WTC11 (cell line): ENCODE data around the gene DUSP2. TPM values are rescaled to one million over a fixed set of nuclear protein-coding genes. Genes with fewer than 3 reads are reported as not detected.

ENCODE experiments used
- ATAC-seq: fragments of 200-7000 bp; cut with Tn5 transposase; 2 replicates; pipeline ENCODE4 v1.10.0; 2021; ENCODE audit warnings: mild to moderate bottlenecking, moderate library complexity
- CTCF ChIA-PET: fragments of 300-600 bp; sonication (Branson Sonifier 250); formaldehyde crosslinking; loops from one replicate; lab custom pipeline; 2021; ENCODE audit warnings: antibody characterized with exemption; lab: Charles Lee
- POLR2A ChIA-PET: fragments of 350-600 bp; sonication (Branson Sonifier 250); formaldehyde crosslinking; loops from one replicate; lab custom pipeline; 2021; ENCODE audit warnings: antibody characterized with exemption; lab: Charles Lee
- DNase-seq: peaks from one replicate; pipeline ENCODE4 v3.0.0; 2021; ENCODE audit warnings: low spot score
- H3K27ac Mint-ChIP-seq: 2 replicates; pipeline ENCODE4 v1.8.0; 2021; ENCODE audit warnings: mixed read lengths
- H3K27me3 Mint-ChIP-seq: 2 replicates; pipeline ENCODE4 v1.8.0; 2021; ENCODE audit warnings: low read depth, mild to moderate bottlenecking, moderate library complexity, mixed read lengths
- H3K36me3 Mint-ChIP-seq: 2 replicates; pipeline ENCODE4 v1.8.0; 2021; ENCODE audit warnings: mixed read lengths
- H3K4me1 Mint-ChIP-seq: 2 replicates; pipeline ENCODE4 v1.8.0; 2022; ENCODE audit warnings: mixed read lengths
- H3K4me3 Mint-ChIP-seq: 2 replicates; pipeline ENCODE4 v1.8.0; 2021; ENCODE audit warnings: mild to moderate bottlenecking, moderate library complexity, mixed read lengths
- H3K9me3 Mint-ChIP-seq: 2 replicates; pipeline ENCODE4 v1.8.0; 2021; ENCODE audit warnings: mixed read lengths
- ATF6 ChIP-seq: sonication (generic); formaldehyde crosslinking; IDR thresholded peaks from 2 replicates; pipeline ENCODE4 v1.8.1; 2023; ENCODE audit warnings: mild to moderate bottlenecking, missing genetic modification reagents
- CDX4 ChIP-seq: fragments of 250-450 bp; sonication (Bioruptor Pico); IDR thresholded peaks from 2 replicates; pipeline ENCODE4 v1.9.0; 2021; ENCODE audit warnings: moderate library complexity, mild to moderate bottlenecking, inconsistent platforms, borderline replicate concordance
- FOXP4 ChIP-seq: sonication (generic); formaldehyde crosslinking; IDR thresholded peaks from 2 replicates; pipeline ENCODE4 v1.8.0; 2022; ENCODE audit warnings: mild to moderate bottlenecking, missing genetic modification reagents
- GABPB1 ChIP-seq: sonication (generic); formaldehyde crosslinking; IDR thresholded peaks from 2 replicates; pipeline ENCODE4 v1.8.1; 2023; ENCODE audit warnings: mild to moderate bottlenecking, missing genetic modification reagents
- GRHL2 ChIP-seq: fragments of 250-450 bp; sonication (Bioruptor Pico); IDR thresholded peaks from 2 replicates; pipeline ENCODE4 v1.8.0; 2022; ENCODE audit warnings: mild to moderate bottlenecking, moderate library complexity; ENCODE audit not compliant: insufficient replicate concordance, severe bottlenecking
- NFE2L1 ChIP-seq: sonication (generic); formaldehyde crosslinking; IDR thresholded peaks from 2 replicates; pipeline ENCODE4 v1.8.1; 2023; ENCODE audit warnings: missing genetic modification reagents
- PRRX2 ChIP-seq: fragments of 250-450 bp; sonication (Bioruptor Pico); IDR thresholded peaks from 2 replicates; pipeline ENCODE4 v1.8.0; 2021; ENCODE audit warnings: mild to moderate bottlenecking
- SMAD3 ChIP-seq: sonication (generic); formaldehyde crosslinking; IDR thresholded peaks from 2 replicates; pipeline ENCODE4 v1.8.0; 2022; ENCODE audit warnings: missing genetic modification reagents, mild to moderate bottlenecking, borderline replicate concordance
- total RNA-seq: library from RNA; stranded (reverse); gene quantifications from 3 replicates; pipeline ENCODE4 v1.2.3, GENCODE V29; 2021
- TF ChIP-seq, protein P1 (sequence below): sonication (generic); formaldehyde crosslinking; IDR thresholded peaks from 2 replicates; pipeline ENCODE4 v1.8.0; 2023; ENCODE audit warnings: missing genetic modification reagents
- TF ChIP-seq, protein P2 (sequence below): sonication (generic); formaldehyde crosslinking; IDR thresholded peaks from 2 replicates; pipeline ENCODE4 v1.8.0; 2022; ENCODE audit warnings: missing genetic modification reagents

The DUSP2 gene
- total RNA-seq, 1 experiment from 2014 or later: 4.7 TPM

DNA sequence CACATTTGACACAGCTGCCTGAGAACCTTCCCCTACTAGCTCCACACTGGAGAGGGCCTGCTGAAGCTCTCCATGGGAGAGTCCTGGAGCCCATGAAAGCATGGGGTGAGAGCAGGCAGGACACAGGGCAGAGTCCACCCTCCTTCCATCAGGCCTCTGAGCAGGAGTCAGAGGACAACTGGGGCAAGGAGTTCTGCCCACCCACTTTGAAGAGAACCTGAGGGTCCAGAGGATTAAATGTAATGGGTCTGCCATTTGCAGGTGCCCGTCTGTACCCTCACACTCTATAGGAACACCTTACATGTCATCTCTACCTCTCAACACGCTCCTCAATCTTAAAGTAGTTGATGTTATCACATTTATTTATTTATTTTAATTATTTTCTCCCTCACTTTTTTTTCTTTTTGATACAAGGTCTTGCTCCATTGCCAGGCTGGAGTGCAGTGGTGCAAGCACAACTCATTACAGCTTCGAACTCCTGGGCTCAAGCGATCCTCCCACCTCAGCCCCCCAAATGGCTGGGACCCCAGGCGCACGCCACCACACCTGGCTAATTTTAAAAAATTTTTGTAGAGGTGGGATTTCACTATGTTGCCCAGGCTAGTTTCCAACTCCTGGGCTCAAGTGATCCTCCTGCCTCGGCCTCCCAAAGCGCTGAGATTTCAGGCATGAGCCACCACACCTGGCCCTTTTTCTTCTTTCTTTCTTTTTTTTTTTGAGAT lies 39.1 kb downstream of the DUSP2 start:
- Mint-ChIP-seq H3K36me3 (peaks cover 4% of the 10 kb centered on the region; the same call in 1 of the 2 replicates), H3K4me3 (no peak overlapping the region), H3K9me3 (peaks cover 11% of the 10 kb centered on the region), H3K4me1 (peaks cover 26% of the 10 kb centered on the region), H3K27me3 (no peaks in the 10 kb centered on the region; the same call in 1 of the 2 replicates)
- ChIA-PET POLR2A (no interaction called here), CTCF (no interaction called here)
- ATAC-seq: no peak
- TF ChIP-seq, protein P1, sequence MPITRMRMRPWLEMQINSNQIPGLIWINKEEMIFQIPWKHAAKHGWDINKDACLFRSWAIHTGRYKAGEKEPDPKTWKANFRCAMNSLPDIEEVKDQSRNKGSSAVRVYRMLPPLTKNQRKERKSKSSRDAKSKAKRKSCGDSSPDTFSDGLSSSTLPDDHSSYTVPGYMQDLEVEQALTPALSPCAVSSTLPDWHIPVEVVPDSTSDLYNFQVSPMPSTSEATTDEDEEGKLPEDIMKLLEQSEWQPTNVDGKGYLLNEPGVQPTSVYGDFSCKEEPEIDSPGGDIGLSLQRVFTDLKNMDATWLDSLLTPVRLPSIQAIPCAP (CRISPR knock-in tag): no peak
- TF ChIP-seq, all 79 proteins: peak for 0
- no peak for DNase-seq
- H3K27ac Mint-ChIP-seq: no peak overlapping the region

GRCh38 chr2:96105152-96105915 lies 39.9 kb downstream of the DUSP2 start:
- ChIA-PET CTCF (interaction anchor here (0.9 kb wide), 2 partner anchors 8 to 69 kb away, joined by 3 read pairs; no protein-coding TSS in a partner anchor), POLR2A (no interaction called here)
- H3K36me3 Mint-ChIP-seq: peaks cover 4% of the 10 kb centered on the region; the same call in 1 of the 2 replicates
- no peaks in the 10 kb centered on the region; the same call in 1 of the 2 replicates for H3K27me3 Mint-ChIP-seq
- DNase-seq: peak; percentile 4
- TF ChIP-seq ATF6 (CRISPR knock-in tag) (no peak), FOXP4 (CRISPR knock-in tag) (no peak), SMAD3 (CRISPR knock-in tag) (no peak), GRHL2 (CRISPR knock-in tag) (no peak), GABPB1 (CRISPR knock-in tag) (no peak), NFE2L1 (CRISPR knock-in tag) (no peak)
- TF ChIP-seq, protein P2, sequence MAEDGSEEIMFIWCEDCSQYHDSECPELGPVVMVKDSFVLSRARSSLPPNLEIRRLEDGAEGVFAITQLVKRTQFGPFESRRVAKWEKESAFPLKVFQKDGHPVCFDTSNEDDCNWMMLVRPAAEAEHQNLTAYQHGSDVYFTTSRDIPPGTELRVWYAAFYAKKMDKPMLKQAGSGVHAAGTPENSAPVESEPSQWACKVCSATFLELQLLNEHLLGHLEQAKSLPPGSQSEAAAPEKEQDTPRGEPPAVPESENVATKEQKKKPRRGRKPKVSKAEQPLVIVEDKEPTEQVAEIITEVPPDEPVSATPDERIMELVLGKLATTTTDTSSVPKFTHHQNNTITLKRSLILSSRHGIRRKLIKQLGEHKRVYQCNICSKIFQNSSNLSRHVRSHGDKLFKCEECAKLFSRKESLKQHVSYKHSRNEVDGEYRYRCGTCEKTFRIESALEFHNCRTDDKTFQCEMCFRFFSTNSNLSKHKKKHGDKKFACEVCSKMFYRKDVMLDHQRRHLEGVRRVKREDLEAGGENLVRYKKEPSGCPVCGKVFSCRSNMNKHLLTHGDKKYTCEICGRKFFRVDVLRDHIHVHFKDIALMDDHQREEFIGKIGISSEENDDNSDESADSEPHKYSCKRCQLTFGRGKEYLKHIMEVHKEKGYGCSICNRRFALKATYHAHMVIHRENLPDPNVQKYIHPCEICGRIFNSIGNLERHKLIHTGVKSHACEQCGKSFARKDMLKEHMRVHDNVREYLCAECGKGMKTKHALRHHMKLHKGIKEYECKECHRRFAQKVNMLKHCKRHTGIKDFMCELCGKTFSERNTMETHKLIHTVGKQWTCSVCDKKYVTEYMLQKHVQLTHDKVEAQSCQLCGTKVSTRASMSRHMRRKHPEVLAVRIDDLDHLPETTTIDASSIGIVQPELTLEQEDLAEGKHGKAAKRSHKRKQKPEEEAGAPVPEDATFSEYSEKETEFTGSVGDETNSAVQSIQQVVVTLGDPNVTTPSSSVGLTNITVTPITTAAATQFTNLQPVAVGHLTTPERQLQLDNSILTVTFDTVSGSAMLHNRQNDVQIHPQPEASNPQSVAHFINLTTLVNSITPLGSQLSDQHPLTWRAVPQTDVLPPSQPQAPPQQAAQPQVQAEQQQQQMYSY: no peak
- ATAC-seq: no peak
- H3K27ac Mint-ChIP-seq: peak overlapping the region; percentile 25; the same call in 1 of the 2 replicates
- peaks cover 11% of the 10 kb centered on the region for H3K9me3 Mint-ChIP-seq
- H3K4me3 Mint-ChIP-seq: no peak overlapping the region
- peaks cover 29% of the 10 kb centered on the region for H3K4me1 Mint-ChIP-seq

GRCh38 chr2:96104487-96104861 lies 40.8 kb downstream of the DUSP2 start:
- no peak for DNase-seq
- TF ChIP-seq GABPB1 (CRISPR knock-in tag) (no peak), PRRX2 (no peak), CDX4 (CRISPR knock-in tag) (no peak)
- TF ChIP-seq, protein P2: no peak

More at GRCh38 chr2:96104487-96104861, 40.8 kb downstream of the DUSP2 start:
- ChIA-PET POLR2A (no interaction called here), CTCF (interaction anchor here (0.9 kb wide), 2 partner anchors 9 to 70 kb away, joined by 3 read pairs; no protein-coding TSS in a partner anchor)
- H3K9me3 Mint-ChIP-seq: peaks cover 11% of the 10 kb centered on the region
- H3K36me3 Mint-ChIP-seq: peaks cover 4% of the 10 kb centered on the region; the same call in 1 of the 2 replicates
- H3K27me3 Mint-ChIP-seq: no peaks in the 10 kb centered on the region; the same call in 1 of the 2 replicates
- H3K4me1 Mint-ChIP-seq: peaks cover 33% of the 10 kb centered on the region
- H3K4me3 Mint-ChIP-seq: no peak overlapping the region
- ATAC-seq: no peak
- no peak overlapping the region for H3K27ac Mint-ChIP-seq
